Amygdala (tissue), 56 donors: ENCODE results near the gene TFPI.
"Not testable (repeated sequence)": the region's sequence is repeated elsewhere in the genome, so short reads cannot be mapped to it uniquely, and the experiment has no call there.

ENCODE experiments used
- DNase-seq, 56 donors: peaks; one replicate each; lab custom pipeline; 2025; lab: John Stamatoyannopoulos, UW

The TFPI gene

GRCh38 chr2:187556493-187556892, 2.3 kb upstream of the TFPI start:
- not testable (repeated sequence) for DNase-seq

GRCh38 chr2:187554704-187555082, 458 bp upstream of the TFPI start:
- DNase-seq: no peak

GRCh38 chr2:187552828-187553681, 1.2 kb downstream of the TFPI start:
- DNase-seq: no peak

- no peak for DNase-seq
Measured at GRCh38 chr2:187552381-187552780, 1.9 kb downstream of the TFPI start.

- no peak for DNase-seq
Measured at GRCh38 chr2:187550857-187551256, 3.4 kb downstream of the TFPI start.

- DNase-seq: no peak
Measured at GRCh38 chr2:187549951-187550555, 4.2 kb downstream of the TFPI start.

- DNase-seq: no peak
Measured at GRCh38 chr2:187549193-187549592, 5.0 kb downstream of the TFPI start.

- no peak for DNase-seq
Measured at GRCh38 chr2:187548656-187549055, 5.6 kb downstream of the TFPI start.

- DNase-seq: no peak
Measured at GRCh38 chr2:187547353-187547979, 6.8 kb downstream of the TFPI start.

GRCh38 chr2:187546762-187547333, 7.4 kb downstream of the TFPI start:
- DNase-seq: no peak

GRCh38 chr2:187545238-187545751, 8.9 kb downstream of the TFPI start:
- no peak for DNase-seq

- no peak for DNase-seq
Measured at GRCh38 chr2:187544371-187545080, 9.7 kb downstream of the TFPI start.

- DNase-seq: no peak
Measured at GRCh38 chr2:187543488-187543887, 10.7 kb downstream of the TFPI start.

GRCh38 chr2:187542123-187542522, 12.1 kb downstream of the TFPI start:
- no peak for DNase-seq

GRCh38 chr2:187541086-187542085, 12.8 kb downstream of the TFPI start:
- DNase-seq: no peak

- DNase-seq: not testable (repeated sequence)
Measured at GRCh38 chr2:187538222-187538621, 16.0 kb downstream of the TFPI start.

- DNase-seq: not testable (repeated sequence)
Measured at GRCh38 chr2:187535381-187535780, 18.9 kb downstream of the TFPI start.

- no peak for DNase-seq
Measured at GRCh38 chr2:187532333-187533120, 21.7 kb downstream of the TFPI start.
